B cell (primary cell): ENCODE measurements around the gene POLR2C.

ENCODE experiments used
- EZH2 ChIP-seq: IDR thresholded peaks from 2 replicates; pipeline ENCODE4 v1.6.1; 2012; ENCODE audit warnings: borderline replicate concordance, low read depth, mild to moderate bottlenecking, moderate library complexity, low read length; ENCODE audit not compliant: insufficient read depth, poor library complexity, severe bottlenecking
- TF ChIP-seq, protein P1 (sequence below): fragments of 200-600 bp; IDR thresholded peaks from one replicate; pipeline ENCODE4 v1.8.0; 2022; ENCODE audit warnings: antibody characterized with exemption, mild to moderate bottlenecking

DNA sequence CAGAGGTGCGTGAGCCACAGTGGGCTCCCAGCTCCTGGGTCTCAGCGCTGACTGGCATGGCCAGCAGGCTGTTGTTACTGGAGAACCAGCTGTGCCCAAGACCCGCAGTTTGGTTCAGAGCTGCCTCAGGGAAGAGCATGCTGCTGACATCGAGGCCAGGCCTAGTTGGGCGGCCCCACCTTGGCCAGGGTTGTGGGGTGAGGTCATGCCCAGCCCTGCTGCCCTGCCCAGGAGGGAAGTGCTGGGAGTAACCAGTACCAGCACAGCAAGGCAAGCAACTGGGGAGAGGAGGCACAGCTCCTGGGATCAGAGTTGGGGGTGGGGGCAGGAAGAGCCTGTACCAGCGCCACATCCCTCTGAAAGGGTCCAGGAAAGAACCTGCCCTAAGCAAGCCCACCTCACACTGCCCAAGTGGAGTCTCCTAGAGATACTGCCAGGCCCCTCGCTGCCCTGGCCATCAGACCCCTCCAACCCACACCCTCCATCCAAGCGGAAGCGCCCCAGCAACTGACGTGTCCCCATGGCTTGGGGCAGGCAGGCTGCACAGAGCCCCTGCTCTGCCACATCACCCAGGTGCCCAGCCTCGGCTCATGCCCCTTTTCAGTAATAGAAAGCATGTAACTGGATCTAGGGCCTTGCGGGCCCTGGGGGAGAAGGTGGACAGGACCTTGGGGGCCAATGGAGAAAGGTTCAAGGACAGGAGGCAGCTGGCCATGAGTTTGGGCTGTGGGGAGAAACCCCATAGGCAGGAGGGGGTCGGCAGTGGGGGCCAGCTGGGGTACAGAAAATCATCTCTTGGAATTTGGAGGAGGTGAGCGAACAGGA is 22.8 kb downstream of the POLR2C start:
- TF ChIP-seq, protein P1, sequence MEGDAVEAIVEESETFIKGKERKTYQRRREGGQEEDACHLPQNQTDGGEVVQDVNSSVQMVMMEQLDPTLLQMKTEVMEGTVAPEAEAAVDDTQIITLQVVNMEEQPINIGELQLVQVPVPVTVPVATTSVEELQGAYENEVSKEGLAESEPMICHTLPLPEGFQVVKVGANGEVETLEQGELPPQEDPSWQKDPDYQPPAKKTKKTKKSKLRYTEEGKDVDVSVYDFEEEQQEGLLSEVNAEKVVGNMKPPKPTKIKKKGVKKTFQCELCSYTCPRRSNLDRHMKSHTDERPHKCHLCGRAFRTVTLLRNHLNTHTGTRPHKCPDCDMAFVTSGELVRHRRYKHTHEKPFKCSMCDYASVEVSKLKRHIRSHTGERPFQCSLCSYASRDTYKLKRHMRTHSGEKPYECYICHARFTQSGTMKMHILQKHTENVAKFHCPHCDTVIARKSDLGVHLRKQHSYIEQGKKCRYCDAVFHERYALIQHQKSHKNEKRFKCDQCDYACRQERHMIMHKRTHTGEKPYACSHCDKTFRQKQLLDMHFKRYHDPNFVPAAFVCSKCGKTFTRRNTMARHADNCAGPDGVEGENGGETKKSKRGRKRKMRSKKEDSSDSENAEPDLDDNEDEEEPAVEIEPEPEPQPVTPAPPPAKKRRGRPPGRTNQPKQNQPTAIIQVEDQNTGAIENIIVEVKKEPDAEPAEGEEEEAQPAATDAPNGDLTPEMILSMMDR, result no peak
- no peak for TF ChIP-seq EZH2
